Neural progenitor cell (in vitro differentiated cells): Measurements from ENCODE around the gene PRDM16.

Source experiments
- CTCF ChIP-seq: fragments of 200-600 bp; sonication (generic); IDR thresholded peaks from 2 replicates; pipeline ENCODE4 v1.5.1; 2017; ENCODE audit warnings: antibody characterized with exemption, mild to moderate bottlenecking
- EZH2 ChIP-seq: fragments of 200-600 bp; sonication (generic); IDR thresholded peaks from 2 replicates; pipeline ENCODE4 v1.6.1; 2017; ENCODE audit warnings: antibody characterized with exemption, mild to moderate bottlenecking, moderate library complexity
- EZH2phosphoT487 ChIP-seq: fragments of 200-600 bp; sonication (generic); IDR thresholded peaks from 2 replicates; pipeline ENCODE4 v1.6.1; 2017; ENCODE audit warnings: antibody characterized with exemption

GRCh38 chr1:3267550-3268270 lies 198.7 kb downstream of the PRDM16 start:
- no peak for TF ChIP-seq EZH2phosphoT487
- no peak for TF ChIP-seq EZH2
- no peak for TF ChIP-seq CTCF
